NB4 (cell line): ENCODE data around the gene TNS1.
"Not testable (repeated sequence)": the region's sequence is repeated elsewhere in the genome, so short reads cannot be mapped to it uniquely, and the experiment has no call there.

Experiments used
- DNase-seq: peaks from one replicate; pipeline ENCODE4 v3.0.0; 2010; ENCODE audit warnings: low read depth
- H3K4me3 ChIP-seq: one replicate; pipeline ENCODE4 v1.5.1; 2011; ENCODE audit warnings: mild to moderate bottlenecking, low read depth, low read length, moderate library complexity
- MYC ChIP-seq: IDR thresholded peaks from 2 replicates; pipeline ENCODE4 v1.6.1; 2011; ENCODE audit warnings: low read depth, low read length
- POLR2A ChIP-seq: IDR thresholded peaks from 2 replicates; pipeline ENCODE4 v1.6.1; 2011; ENCODE audit warnings: mild to moderate bottlenecking; ENCODE audit not compliant: insufficient read length; ENCODE audit errors: extremely low read depth
- TF ChIP-seq, protein P1 (sequence below): IDR thresholded peaks from one replicate; pipeline ENCODE4 v1.5.1; 2012; ENCODE audit warnings: low read depth, low read length
- TF ChIP-seq, protein P2 (sequence below): IDR thresholded peaks from 2 replicates; pipeline ENCODE4 v1.6.1; 2011; ENCODE audit warnings: low read depth, low read length

Gene TNS1

DNA sequence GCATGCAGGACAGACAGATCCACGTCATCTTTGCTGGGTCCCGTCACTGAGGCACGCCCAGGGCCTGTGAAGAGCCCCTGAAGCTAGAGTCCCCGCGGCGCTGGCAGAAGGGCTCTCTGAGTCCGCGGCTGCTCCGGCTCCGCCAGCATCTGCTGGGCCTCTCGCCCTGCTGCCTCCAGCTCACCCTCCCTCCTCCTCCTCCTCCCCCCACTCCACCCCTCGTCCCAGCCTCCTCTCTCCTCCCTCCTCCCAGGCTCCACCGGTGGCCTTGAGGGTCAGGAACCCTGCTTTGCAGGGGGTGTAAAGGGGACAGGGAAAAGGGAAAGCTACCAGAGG is at the start of gene TNS1:
TSS of gene TNS1 (minus strand) at position 151 of the 336 bp plus-strand sequence. CDS start at position 28, 123 bp downstream.
- DNase-seq = no peak
- TF ChIP-seq MYC (no peak), POLR2A (no peak)
- TF ChIP-seq, protein P1, sequence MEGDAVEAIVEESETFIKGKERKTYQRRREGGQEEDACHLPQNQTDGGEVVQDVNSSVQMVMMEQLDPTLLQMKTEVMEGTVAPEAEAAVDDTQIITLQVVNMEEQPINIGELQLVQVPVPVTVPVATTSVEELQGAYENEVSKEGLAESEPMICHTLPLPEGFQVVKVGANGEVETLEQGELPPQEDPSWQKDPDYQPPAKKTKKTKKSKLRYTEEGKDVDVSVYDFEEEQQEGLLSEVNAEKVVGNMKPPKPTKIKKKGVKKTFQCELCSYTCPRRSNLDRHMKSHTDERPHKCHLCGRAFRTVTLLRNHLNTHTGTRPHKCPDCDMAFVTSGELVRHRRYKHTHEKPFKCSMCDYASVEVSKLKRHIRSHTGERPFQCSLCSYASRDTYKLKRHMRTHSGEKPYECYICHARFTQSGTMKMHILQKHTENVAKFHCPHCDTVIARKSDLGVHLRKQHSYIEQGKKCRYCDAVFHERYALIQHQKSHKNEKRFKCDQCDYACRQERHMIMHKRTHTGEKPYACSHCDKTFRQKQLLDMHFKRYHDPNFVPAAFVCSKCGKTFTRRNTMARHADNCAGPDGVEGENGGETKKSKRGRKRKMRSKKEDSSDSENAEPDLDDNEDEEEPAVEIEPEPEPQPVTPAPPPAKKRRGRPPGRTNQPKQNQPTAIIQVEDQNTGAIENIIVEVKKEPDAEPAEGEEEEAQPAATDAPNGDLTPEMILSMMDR = no peak
- TF ChIP-seq, protein P2, sequence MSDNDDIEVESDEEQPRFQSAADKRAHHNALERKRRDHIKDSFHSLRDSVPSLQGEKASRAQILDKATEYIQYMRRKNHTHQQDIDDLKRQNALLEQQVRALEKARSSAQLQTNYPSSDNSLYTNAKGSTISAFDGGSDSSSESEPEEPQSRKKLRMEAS = no peak
- H3K4me3 ChIP-seq = no peak within 1 kb of the TSS

DNA sequence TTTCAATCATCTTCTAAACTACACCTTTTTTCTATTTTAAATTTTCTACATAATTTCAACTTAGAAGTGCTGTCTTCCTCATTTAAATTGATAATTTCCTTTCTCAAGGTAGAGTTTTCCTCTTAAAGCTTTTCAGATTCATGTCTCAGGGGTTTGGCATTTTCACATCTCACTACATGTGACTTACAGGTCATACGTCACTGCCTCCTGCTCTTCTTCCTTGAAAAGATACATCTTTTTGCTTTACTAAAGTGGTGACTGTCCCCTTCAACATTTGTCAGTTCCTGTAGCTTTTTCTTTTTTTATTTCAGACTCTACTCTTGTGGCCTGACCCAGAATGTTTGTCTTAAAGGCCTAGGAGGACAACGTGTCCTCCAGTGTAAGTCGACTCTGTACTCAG is 49.1 kb upstream of the TNS1 start:
- TF ChIP-seq, protein P1 = no peak
- TF ChIP-seq MYC (no peak), POLR2A (no peak)
- TF ChIP-seq, protein P2 = no peak
- no peak overlapping the region for H3K4me3 ChIP-seq
- no peak for DNase-seq

DNA sequence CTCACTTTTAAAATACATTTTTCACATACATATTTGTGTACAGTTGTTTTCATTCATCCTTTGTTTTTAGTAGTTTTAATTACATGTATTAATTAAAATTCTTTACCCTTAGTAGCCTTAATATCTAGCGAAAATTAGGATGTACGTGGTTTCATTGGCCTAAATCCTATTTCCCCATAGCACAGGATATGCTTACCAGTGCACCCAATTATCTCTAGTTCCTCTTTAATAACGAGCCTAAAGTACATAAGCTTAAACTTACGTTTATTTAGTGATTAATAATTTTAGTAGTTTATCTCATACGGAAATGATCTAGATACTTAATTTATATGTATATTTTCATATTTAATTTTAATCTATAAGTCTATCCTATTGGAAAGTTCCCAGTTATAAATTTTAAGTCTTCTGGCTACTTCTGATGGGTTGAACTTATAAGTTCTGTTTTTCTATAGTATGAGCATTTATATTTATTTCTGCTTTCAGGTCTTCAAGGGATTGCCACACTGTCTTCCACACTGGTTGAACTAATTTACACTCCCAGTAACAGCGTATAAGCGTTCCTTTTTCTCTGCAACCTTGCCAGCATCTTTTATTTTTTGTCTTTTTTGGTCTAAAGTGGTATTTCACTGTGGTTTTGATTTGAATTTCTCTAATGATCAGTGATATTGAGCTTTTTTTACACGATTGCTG is 44.9 kb upstream of the TNS1 start:
- TF ChIP-seq, protein P1 = no peak
- TF ChIP-seq, protein P2 = no peak
- TF ChIP-seq MYC (no peak), POLR2A (no peak)
- peak; percentile 42 for DNase-seq
- H3K4me3 ChIP-seq = no peak overlapping the region

DNA sequence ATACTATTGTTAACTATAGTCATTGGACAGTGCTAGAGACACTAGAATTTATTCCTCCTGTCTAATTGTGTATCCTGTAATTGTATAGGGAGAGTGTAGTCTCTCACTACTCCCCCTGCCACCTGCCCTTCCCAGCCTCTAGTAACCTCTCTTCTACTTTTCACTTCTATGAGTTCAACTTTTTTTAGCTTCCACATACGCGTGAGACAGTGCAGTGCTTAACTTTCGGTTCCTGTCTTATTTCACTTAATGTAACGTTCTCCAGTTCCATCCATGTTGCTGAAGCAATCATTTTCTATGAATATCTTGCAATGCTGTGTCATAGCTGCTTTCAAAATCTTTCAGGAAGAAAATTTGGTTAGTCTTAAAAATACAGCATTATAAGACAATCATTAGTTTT is 43.4 kb upstream of the TNS1 start:
- DNase-seq = peak; percentile 71
- TF ChIP-seq POLR2A = no peak
- H3K4me3 ChIP-seq = no peak overlapping the region

DNA sequence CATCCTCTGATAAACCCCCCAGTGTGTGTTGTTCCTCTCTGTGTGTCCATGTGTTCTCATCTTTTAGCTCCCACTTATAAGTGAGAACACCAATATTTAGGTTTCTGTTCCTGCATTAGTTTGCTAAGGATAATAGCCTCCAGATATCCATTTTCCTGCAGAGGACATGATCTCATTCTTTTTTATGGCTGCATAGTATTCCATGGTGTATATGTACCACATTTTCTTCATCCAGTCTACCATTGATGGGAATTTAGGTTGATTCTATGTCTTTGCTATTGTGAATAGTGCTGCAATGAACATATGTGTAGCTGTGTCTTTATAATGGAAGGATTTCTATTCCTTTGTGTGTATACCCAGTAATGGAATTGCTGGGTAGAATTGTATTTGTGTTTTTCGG is 41.8 kb upstream of the TNS1 start:
- H3K4me3 ChIP-seq, DNase-seq: not testable (repeated sequence)

DNA sequence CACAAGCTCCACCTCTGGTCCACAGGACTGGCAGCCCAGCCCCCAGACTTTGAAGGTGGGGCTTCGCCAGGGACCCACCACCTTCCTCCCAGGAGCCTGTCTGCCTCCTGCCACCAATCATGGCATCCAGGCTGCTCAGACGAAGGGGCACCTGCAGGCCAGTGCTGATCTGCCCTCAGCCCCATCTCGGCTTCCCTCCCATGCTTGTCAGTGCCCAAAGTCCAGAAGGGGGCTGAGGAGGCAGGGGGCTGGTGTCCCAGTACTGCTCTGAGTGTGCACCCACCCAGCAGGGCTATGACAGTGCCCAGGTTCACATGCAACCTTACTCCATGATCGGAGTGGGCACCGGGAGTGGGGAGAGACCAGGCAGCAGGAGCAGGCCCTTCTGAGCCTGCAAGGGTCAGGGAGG is 40.9 kb upstream of the TNS1 start:
- TF ChIP-seq, protein P2 = no peak
- no peak for TF ChIP-seq POLR2A
- no peak for TF ChIP-seq MYC
- TF ChIP-seq, protein P1 = no peak
- DNase-seq = no peak
- H3K4me3 ChIP-seq = no peak overlapping the region

DNA sequence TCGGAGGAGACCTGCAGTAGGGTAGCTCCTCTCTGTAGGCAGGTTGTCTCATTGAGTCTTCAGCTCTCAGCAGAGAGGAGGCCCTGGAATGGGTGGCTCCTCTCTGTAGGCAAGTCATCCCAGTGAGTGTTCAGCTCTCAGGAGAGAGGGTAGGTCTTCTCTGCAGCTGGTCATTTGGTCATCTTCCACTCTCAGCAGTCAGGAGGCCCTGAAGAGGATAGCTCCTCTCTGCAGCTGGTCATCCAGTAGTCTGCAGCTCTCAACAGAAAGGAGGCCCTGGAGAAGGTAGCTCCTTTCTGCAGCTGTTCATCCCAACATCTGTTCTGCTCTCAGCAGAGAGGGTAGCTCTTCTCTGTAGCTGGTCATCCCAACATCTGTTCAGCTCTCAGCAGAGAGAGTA is 40.3 kb upstream of the TNS1 start:
- TF ChIP-seq, protein P2 = no peak
- TF ChIP-seq MYC (no peak), POLR2A (no peak)
- TF ChIP-seq, protein P1 = no peak
- H3K4me3 ChIP-seq = no peak overlapping the region
- no peak for DNase-seq
